AG04450 (cell line): ENCODE measurements around the gene RPL38. TPM values are rescaled to one million over a fixed set of nuclear protein-coding genes. Genes with fewer than 3 reads are reported as not detected.

Source experiments
- CTCF ChIA-PET: fragments of 300-600, 350-600 bp; formaldehyde crosslinking; extraction: SDS; loops from one replicate; lab custom pipeline; 2022; ENCODE audit warnings: antibody characterized with exemption, inconsistent platforms; lab: Charles Lee
- POLR2A ChIA-PET: fragments of 350-600 bp; formaldehyde crosslinking; extraction: SDS; loops from one replicate; lab custom pipeline; 2021; ENCODE audit warnings: antibody characterized with exemption, inconsistent platforms; lab: Yijun Ruan, JAX
- DNase-seq: peaks from one replicate; pipeline ENCODE4 v3.0.0-alpha.2; 2011; ENCODE audit warnings: low read depth, low spot score
- H3K27ac ChIP-seq: one replicate; pipeline ENCODE4 v1.5.1; 2012; ENCODE audit warnings: low read depth, low read length, control low read depth
- H3K27me3 ChIP-seq: one replicate; pipeline ENCODE4 v1.6.0; 2012; ENCODE audit warnings: low read length; ENCODE audit not compliant: control insufficient read depth, insufficient read depth
- H3K4me3 ChIP-seq: 2 replicates; pipeline ENCODE4 v1.5.1; 2011; ENCODE audit warnings: mild to moderate bottlenecking, low read depth, low read length, control low read depth
- H3K9me3 ChIP-seq: 2 replicates; pipeline ENCODE4 v1.5.1; 2012; ENCODE audit warnings: low read length; ENCODE audit not compliant: control insufficient read depth, insufficient read depth
- polyA plus RNA-seq: library from polyadenylated mRNA; depleted of rRNA; stranded (reverse); fragments of >200 nt; gene quantifications from 2 replicates; pipeline ENCODE4 v1.2.3, GENCODE V29; 2011
- TF ChIP-seq, protein P1 (sequence below): IDR thresholded peaks from 2 replicates; pipeline ENCODE4 v1.5.1; 2011; ENCODE audit warnings: low read depth, low read length, control low read depth, inconsistent platforms

Gene RPL38
- polyA plus RNA-seq, 1 experiment, result 2,383 TPM

DNA sequence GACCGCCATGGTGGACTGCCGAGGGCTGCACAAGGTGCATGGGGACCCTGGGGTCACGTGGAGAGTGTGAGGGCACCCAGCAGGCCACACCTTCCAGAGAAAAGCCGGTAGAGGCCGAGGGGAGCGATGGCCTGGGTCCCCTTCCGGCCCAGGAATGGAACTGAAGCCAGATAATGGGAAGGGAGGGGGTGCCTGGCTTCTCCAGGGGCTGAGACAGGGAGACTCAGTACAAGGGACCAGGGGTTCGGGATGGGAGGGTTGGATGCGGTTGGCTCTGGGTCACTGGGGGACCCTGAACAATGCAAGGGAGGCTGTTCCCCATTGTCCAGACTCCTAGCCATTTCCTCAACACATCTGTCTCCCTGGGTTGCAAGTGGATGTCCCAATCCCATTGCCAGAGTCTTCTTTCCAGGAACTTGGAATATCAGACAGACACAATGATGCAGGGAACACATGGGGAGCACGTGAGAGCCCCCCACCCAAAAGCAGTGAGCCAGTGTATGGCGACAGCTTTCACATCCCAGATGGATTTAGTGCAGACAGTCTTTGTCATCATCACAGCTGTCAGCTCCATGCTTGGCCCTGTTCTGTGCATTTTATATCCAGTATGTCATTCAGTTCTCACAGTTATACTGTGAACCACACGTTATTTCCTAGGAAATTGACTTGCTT is 47.0 kb downstream of the RPL38 start:
- no peak overlapping the region for H3K27ac ChIP-seq
- CTCF ChIA-PET, result no interaction called here
- H3K4me3 ChIP-seq, result no peak overlapping the region
- TF ChIP-seq, protein P1, sequence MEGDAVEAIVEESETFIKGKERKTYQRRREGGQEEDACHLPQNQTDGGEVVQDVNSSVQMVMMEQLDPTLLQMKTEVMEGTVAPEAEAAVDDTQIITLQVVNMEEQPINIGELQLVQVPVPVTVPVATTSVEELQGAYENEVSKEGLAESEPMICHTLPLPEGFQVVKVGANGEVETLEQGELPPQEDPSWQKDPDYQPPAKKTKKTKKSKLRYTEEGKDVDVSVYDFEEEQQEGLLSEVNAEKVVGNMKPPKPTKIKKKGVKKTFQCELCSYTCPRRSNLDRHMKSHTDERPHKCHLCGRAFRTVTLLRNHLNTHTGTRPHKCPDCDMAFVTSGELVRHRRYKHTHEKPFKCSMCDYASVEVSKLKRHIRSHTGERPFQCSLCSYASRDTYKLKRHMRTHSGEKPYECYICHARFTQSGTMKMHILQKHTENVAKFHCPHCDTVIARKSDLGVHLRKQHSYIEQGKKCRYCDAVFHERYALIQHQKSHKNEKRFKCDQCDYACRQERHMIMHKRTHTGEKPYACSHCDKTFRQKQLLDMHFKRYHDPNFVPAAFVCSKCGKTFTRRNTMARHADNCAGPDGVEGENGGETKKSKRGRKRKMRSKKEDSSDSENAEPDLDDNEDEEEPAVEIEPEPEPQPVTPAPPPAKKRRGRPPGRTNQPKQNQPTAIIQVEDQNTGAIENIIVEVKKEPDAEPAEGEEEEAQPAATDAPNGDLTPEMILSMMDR, result no peak
- no peaks in the 10 kb centered on the region for H3K9me3 ChIP-seq
- DNase-seq, result no peak
- no peaks in the 10 kb centered on the region for H3K27me3 ChIP-seq
- POLR2A ChIA-PET, result no interaction called here

DNA sequence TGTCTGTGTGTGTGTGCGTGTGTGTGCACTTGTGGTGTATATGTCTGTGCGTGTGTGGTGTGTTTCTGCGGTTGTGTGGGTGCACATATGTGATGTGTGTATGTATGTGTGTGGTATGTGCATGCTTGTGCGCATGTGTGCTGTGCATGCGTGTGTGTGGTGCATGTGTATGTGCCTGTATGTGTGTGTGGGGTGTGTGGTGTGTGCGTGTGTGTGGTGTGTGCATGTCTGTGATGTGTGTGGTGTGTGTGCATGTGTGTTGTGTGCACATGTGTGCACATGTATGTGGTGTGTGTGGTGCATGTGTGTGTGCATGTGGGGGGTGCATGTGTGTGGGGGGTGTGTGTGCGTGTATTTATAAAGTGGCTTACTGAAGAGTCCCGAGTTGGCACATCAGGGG is 47.6 kb downstream of the RPL38 start:
- Histone ChIP-seq H3K27me3 (no peaks in the 10 kb centered on the region), H3K4me3 (no peak overlapping the region), H3K27ac (no peak overlapping the region), H3K9me3 (no peaks in the 10 kb centered on the region)
- TF ChIP-seq, protein P1, result no peak
- ChIA-PET POLR2A (no interaction called here), CTCF (no interaction called here)
- DNase-seq, result no peak

DNA sequence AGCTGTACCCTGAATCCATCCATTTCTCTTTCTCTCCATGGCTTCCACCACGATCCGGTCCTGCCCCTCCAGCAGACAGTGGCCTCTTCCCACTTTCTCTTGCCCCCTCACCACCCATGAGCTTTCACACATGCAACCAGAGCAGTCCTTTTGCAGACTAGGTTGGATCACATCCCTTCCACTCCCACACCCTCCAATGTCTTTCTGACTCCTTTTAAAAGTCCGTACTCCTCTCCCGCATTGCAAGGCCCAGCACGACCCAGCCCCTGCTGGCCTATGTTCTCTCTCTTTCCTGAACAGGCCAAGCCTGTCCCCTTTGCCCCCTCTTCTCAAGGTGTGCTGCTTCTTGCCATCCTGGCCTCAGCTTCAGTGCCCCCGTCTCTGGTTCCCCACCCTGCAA is 48.1 kb downstream of the RPL38 start:
- TF ChIP-seq, protein P1, result no peak
- POLR2A ChIA-PET, result no interaction called here

DNA sequence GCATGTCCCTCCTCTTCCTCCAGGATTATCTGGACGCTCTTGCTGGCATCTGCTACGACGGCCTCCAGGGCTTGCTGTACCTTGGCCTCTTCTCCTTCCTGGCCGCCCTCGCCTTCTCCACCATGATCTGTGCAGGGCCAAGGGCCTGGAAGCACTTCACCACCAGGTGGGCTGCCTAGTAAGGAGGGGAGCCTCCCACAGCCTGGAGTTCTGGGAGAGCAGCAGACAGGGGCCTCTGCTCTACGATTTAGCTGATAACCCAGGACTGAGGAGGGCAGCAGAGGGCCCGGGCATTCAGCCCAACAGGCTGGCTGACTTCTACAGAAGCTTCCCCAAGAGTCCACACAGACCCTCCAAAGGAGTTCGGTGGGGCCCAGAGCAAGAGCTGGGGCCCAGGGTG is 48.7 kb downstream of the RPL38 start:
- H3K4me3 ChIP-seq, result no peak overlapping the region
- CTCF ChIA-PET, result no interaction called here
- H3K9me3 ChIP-seq, result no peaks in the 10 kb centered on the region
- TF ChIP-seq, protein P1, result no peak
- DNase-seq, result no peak
- POLR2A ChIA-PET, result no interaction called here
- no peak overlapping the region for H3K27ac ChIP-seq
- no peaks in the 10 kb centered on the region for H3K27me3 ChIP-seq

More for the DNA sequence above, 48.1 kb downstream of the RPL38 start:
- Histone ChIP-seq H3K27ac (no peak overlapping the region), H3K9me3 (no peaks in the 10 kb centered on the region), H3K27me3 (no peaks in the 10 kb centered on the region), H3K4me3 (no peak overlapping the region)
- DNase-seq, result no peak
- CTCF ChIA-PET, result no interaction called here

DNA sequence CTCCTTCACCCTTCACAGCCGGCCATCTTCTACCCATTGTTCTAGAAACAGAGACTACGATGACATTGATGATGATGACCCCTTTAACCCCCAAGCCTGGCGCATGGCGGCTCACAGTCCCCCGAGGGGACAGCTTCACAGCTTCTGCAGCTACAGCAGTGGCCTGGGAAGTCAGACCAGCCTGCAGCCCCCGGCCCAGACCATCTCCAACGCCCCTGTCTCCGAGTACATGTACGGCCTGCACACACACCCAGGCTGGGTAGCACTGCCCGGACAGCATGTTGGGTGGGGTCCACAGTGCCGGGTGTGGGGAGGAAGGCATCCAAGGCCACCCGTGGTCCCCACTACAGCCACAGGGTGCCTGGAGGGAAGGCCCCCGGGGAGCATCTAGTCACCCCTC is 49.6 kb downstream of the RPL38 start:
- CTCF ChIA-PET, result interaction anchor here (1.0 kb wide), 1 partner anchor 126 kb away, joined by 3 read pairs; no protein-coding TSS in a partner anchor

More for the DNA sequence above, 49.6 kb downstream of the RPL38 start:
- Histone ChIP-seq H3K27me3 (no peaks in the 10 kb centered on the region), H3K9me3 (no peaks in the 10 kb centered on the region), H3K27ac (no peak overlapping the region), H3K4me3 (no peak overlapping the region)
- TF ChIP-seq, protein P1, result no peak
- no peak for DNase-seq
- POLR2A ChIA-PET, result no interaction called here
